HCT116 (cell line): ENCODE results near the gene EI24. TPM values are rescaled to one million over a fixed set of nuclear protein-coding genes. Genes with fewer than 3 reads are reported as not detected.

Experiments used
- ATAC-seq: fragments of 200-7000 bp; cut with Tn5 transposase; 2 replicates; pipeline ENCODE4 v1.9.1; 2020; ENCODE audit warnings: mild to moderate bottlenecking, moderate library complexity
- BruUV-seq: library from RNA; stranded (reverse); fragments of 400-500 nt; replicated peaks from 2 replicates; lab custom pipeline; 2021; lab: Mats Ljungman, UMichigan
- CTCF ChIA-PET: fragments of 300-600 bp; sonication (Branson Sonifier 250); formaldehyde crosslinking; loops from one replicate; lab custom pipeline; 2021; ENCODE audit warnings: antibody characterized with exemption; lab: Charles Lee
- POLR2A ChIA-PET: fragments of 300-600, 350-600 bp; sonication (Branson Sonifier 250); formaldehyde crosslinking; loops from one replicate; lab custom pipeline; 2021; ENCODE audit warnings: antibody characterized with exemption; lab: Charles Lee
- RAD21 ChIA-PET, 2 experiments: fragments of 300-600 bp; sonication (Branson Sonifier 250); formaldehyde crosslinking; loops; one replicate each; lab custom pipeline; 2023; ENCODE audit warnings: low total read pairs in 2 of 2; ENCODE audit not compliant: uncharacterized antibody in 2 of 2, unreplicated experiment in 2 of 2, low non-redundant PET in 1 of 2; lab: Charles Lee
- DNase-seq: peaks from one replicate; pipeline ENCODE4 v3.0.0-alpha.2; 2010; ENCODE audit warnings: low read depth, low spot score
- H2AFZ ChIP-seq: fragments of 200-600 bp; shearing (Covaris generic), sonication (generic); 2 replicates; pipeline ENCODE4 v1.6.1; 2017; ENCODE audit warnings: low read depth, mixed run types, mixed read lengths, antibody characterized with exemption, low read length; ENCODE audit not compliant: poor library complexity, severe bottlenecking
- H3K27ac ChIP-seq: 2 replicates; pipeline ENCODE4 v1.5.1; 2012; ENCODE audit warnings: low read depth, low read length
- H3K27me3 ChIP-seq: fragments of 200-600 bp; sonication (generic); 2 replicates; pipeline ENCODE4 v1.6.1; 2016; ENCODE audit warnings: mixed run types, low read length, mixed read lengths; ENCODE audit not compliant: insufficient read depth
- H3K36me3 ChIP-seq, 2 experiments: fragments of 200-500 bp in 1 of 2; fragments of 200-600 bp in 1 of 2; sonication (Bioruptor generic) in 1 of 2; sonication (generic) in 1 of 2; 2 replicates each; pipeline versions ENCODE4 v1.5.1 to v1.6.1; 2014 to 2016; ENCODE audit warnings: low read length in 2 of 2, inconsistent platforms in 1 of 2, mixed read lengths in 1 of 2, mixed run types in 1 of 2; ENCODE audit not compliant: insufficient read depth in 2 of 2, control insufficient read depth in 1 of 2
- H3K4me1 ChIP-seq, 2 experiments: fragments of 200-600 bp in 1 of 2; sonication (generic) in 1 of 2; 2 replicates each; pipeline versions ENCODE4 v1.5.1 to v1.6.1; 2012 to 2017; ENCODE audit warnings: low read length in 2 of 2, inconsistent platforms in 1 of 2, mild to moderate bottlenecking in 1 of 2, mixed read lengths in 1 of 2, mixed run types in 1 of 2, moderate library complexity in 1 of 2; ENCODE audit not compliant: insufficient read depth in 2 of 2, control insufficient read depth in 1 of 2
- H3K4me2 ChIP-seq: fragments of 200-600 bp; sonication (generic); 2 replicates; pipeline ENCODE4 v1.6.1; 2017; ENCODE audit warnings: mixed run types, low read length, mixed read lengths
- H3K4me3 ChIP-seq, 2 experiments: fragments of 200-600 bp in 1 of 2; sonication (generic) in 1 of 2; replicated peaks in 1 of 2; 2 replicates each; pipeline ENCODE4 v1.5.1; 2011 to 2016; ENCODE audit warnings: low read length in 2 of 2, control low read depth in 1 of 2, low read depth in 1 of 2, mild to moderate bottlenecking in 1 of 2, mixed read lengths in 1 of 2, mixed run types in 1 of 2
- H3K79me2 ChIP-seq: fragments of 200-600 bp; sonication (generic); 2 replicates; pipeline ENCODE4 v1.6.1; 2017; ENCODE audit warnings: mild to moderate bottlenecking, mixed run types, low read length, moderate library complexity, mixed read lengths; ENCODE audit not compliant: insufficient read depth
- H3K9ac ChIP-seq: fragments of 200-600 bp; sonication (generic); 2 replicates; pipeline ENCODE4 v1.6.1; 2016; ENCODE audit warnings: low read length, mixed read lengths
- H3K9me2 ChIP-seq: fragments of 200-600 bp; sonication (generic), shearing (Covaris generic); 2 replicates; pipeline ENCODE4 v1.6.1; 2017; ENCODE audit warnings: mixed run types, mild to moderate bottlenecking, moderate library complexity; ENCODE audit not compliant: insufficient read depth
- H3K9me3 ChIP-seq, 2 experiments: fragments of 200-500 bp in 1 of 2; fragments of 200-600 bp in 1 of 2; sonication (Bioruptor generic) in 1 of 2; sonication (generic) in 1 of 2; 2 replicates each; pipeline ENCODE4 v1.6.1; 2014 to 2017; ENCODE audit warnings: low read length in 2 of 2, mixed read lengths in 2 of 2, inconsistent platforms in 1 of 2, low read depth in 1 of 2, mild to moderate bottlenecking in 1 of 2, mixed run types in 1 of 2, moderate library complexity in 1 of 2; ENCODE audit not compliant: control insufficient read depth in 1 of 2, insufficient read depth in 1 of 2
- H4K20me1 ChIP-seq: fragments of 200-600 bp; sonication (generic), shearing (Covaris generic); 2 replicates; pipeline ENCODE4 v1.6.1; 2017; ENCODE audit warnings: mixed run types, mild to moderate bottlenecking, moderate library complexity; ENCODE audit not compliant: insufficient read depth
- ATF3 ChIP-seq: IDR thresholded peaks from 2 replicates; pipeline ENCODE4 v1.6.1; 2012
- CEBPB ChIP-seq: IDR thresholded peaks from 2 replicates; pipeline ENCODE4 v1.6.1; 2012; ENCODE audit warnings: low read depth
- CTCF ChIP-seq, 3 experiments: fragments of 200-600 bp in 1 of 3; sonication (generic) in 1 of 3; IDR thresholded peaks in 2 of 3; conservative IDR thresholded peaks in 1 of 3; 2 replicates each; pipeline ENCODE4 v1.5.1; 2012 to 2017; ENCODE audit warnings: low read depth in 2 of 3, low read length in 2 of 3, antibody characterized with exemption in 1 of 3, borderline replicate concordance in 1 of 3, control low read depth in 1 of 3, mild to moderate bottlenecking in 1 of 3, mixed read lengths in 1 of 3, mixed run types in 1 of 3, moderate library complexity in 1 of 3; ENCODE audit not compliant: insufficient read depth in 1 of 3
- EGR1 ChIP-seq: IDR thresholded peaks from 2 replicates; pipeline ENCODE4 v1.6.1; 2012; ENCODE audit warnings: low read depth
- ELF1 ChIP-seq: IDR thresholded peaks from 2 replicates; pipeline ENCODE4 v1.6.1; 2012; ENCODE audit warnings: low read depth, borderline replicate concordance
- EZH2phosphoT487 ChIP-seq: fragments of 200-600 bp; IDR thresholded peaks from 2 replicates; pipeline ENCODE4 v1.6.1; 2018; ENCODE audit warnings: antibody characterized with exemption, borderline replicate concordance
- FOSL1 ChIP-seq: IDR thresholded peaks from 2 replicates; pipeline ENCODE4 v1.6.1; 2012; ENCODE audit warnings: low read depth
- JUND ChIP-seq: IDR thresholded peaks from 2 replicates; pipeline ENCODE4 v1.6.1; 2012
- MAX ChIP-seq: IDR thresholded peaks from 2 replicates; pipeline ENCODE4 v1.6.1; 2012
- POLR2A ChIP-seq: IDR thresholded peaks from 2 replicates; pipeline ENCODE4 v1.7.0; 2011; ENCODE audit warnings: borderline replicate concordance; ENCODE audit not compliant: insufficient read depth, insufficient read length; ENCODE audit errors: extremely low read depth
- POLR2AphosphoS5 ChIP-seq: IDR thresholded peaks from 2 replicates; pipeline ENCODE4 v1.6.1; 2011; ENCODE audit warnings: mild to moderate bottlenecking, low read depth, low read length, moderate library complexity
- REST ChIP-seq: IDR thresholded peaks from 2 replicates; pipeline ENCODE4 v1.6.1; 2012; ENCODE audit warnings: low read depth
- intact Hi-C: fragments of 100-400 bp; cut with micrococcal nuclease; formaldehyde crosslinking; loops from 2 replicates; pipeline ENCODE4 v1.10.0; 2022
- total RNA-seq: library from RNA; stranded (reverse); gene quantifications from one replicate; pipeline ENCODE4 v1.2.1, GENCODE V29; 2021; ENCODE audit not compliant: unreplicated experiment

The EI24 gene
- total RNA-seq, 1 experiment from 2014 or later: 130 TPM

GRCh38 chr11:125561924-125562323 lies 7.4 kb upstream of the EI24 start:
- H3K27ac ChIP-seq: no peak overlapping the region
- H3K27me3 ChIP-seq: no peaks in the 10 kb centered on the region
- no peak for ATAC-seq
- H3K36me3 ChIP-seq: no peaks in the 10 kb centered on the region
- ChIA-PET POLR2A (no interaction called here), CTCF (no interaction called here), RAD21 (no interaction called here)
- no peaks in the 10 kb centered on the region for H4K20me1 ChIP-seq
- no peak for DNase-seq
- no peak overlapping the region for H2AFZ ChIP-seq
- H3K9me2 ChIP-seq: no peaks in the 10 kb centered on the region
- no TSS peak for BruUV-seq
- TF ChIP-seq EGR1 (no peak), ATF3 (no peak), CEBPB (no peak), POLR2AphosphoS5 (no peak), EZH2phosphoT487 (no peak), ELF1 (no peak), CTCF (IDR thresholded peaks at IDR 0.05 in 2 of 3, conservative IDR thresholded peaks at IDR 0.05 in 1 of 3; ENCODE audit: borderline replicate concordance in 1 of 3, insufficient read depth in 1 of 3, low read depth in 2 of 3, low read length in 2 of 3) (no peak), POLR2A (no peak), JUND (no peak), REST (no peak), MAX (no peak), FOSL1 (no peak)
- no peak overlapping the region for H3K9ac ChIP-seq
- intact Hi-C loops: no loop called here
- no peaks in the 10 kb centered on the region for H3K4me1 ChIP-seq
- H3K4me3 ChIP-seq: no peak overlapping the region
- H3K79me2 ChIP-seq: no peaks in the 10 kb centered on the region
- no peaks in the 10 kb centered on the region for H3K9me3 ChIP-seq
- H3K4me2 ChIP-seq: no peak overlapping the region
